ENCODE measurements around the gene LHPP.
"Not testable (repeated sequence)": the region's sequence is repeated elsewhere in the genome, so short reads cannot be mapped to it uniquely, and the experiment has no call there.

LHPP gene

GRCh38 chr10:124569623-124570470, 108.2 kb downstream of the LHPP start:
- no peak for DNase-seq (ENCODE audit: low read depth, low spot score)

GRCh38 chr10:124570646-124571045, 109.0 kb downstream of the LHPP start:
- DNase-seq (ENCODE audit: low read depth, low spot score): no peak

- DNase-seq (ENCODE audit: low read depth, low spot score): no peak
These were observed 111.1 kb downstream of the LHPP start for GRCh38 chr10:124572751-124573150.

- no peak for DNase-seq (ENCODE audit: low read depth, low spot score)
These were observed 112.3 kb downstream of the LHPP start for GRCh38 chr10:124573726-124574455.

- no peak for DNase-seq (ENCODE audit: low read depth, low spot score)
These were observed 112.9 kb downstream of the LHPP start for GRCh38 chr10:124574456-124575070.

- no peak for DNase-seq (ENCODE audit: low read depth, low spot score)
These were observed 113.7 kb downstream of the LHPP start for GRCh38 chr10:124575107-124576035.

- no peak for DNase-seq (ENCODE audit: low read depth, low spot score)
These were observed 115.2 kb downstream of the LHPP start for GRCh38 chr10:124576526-124577420.

- no peak for DNase-seq (ENCODE audit: low read depth, low spot score)
These were observed 116.0 kb downstream of the LHPP start for GRCh38 chr10:124577651-124578050.

GRCh38 chr10:124578231-124579010, 116.8 kb downstream of the LHPP start:
- DNase-seq (ENCODE audit: low read depth, low spot score): no peak

- DNase-seq (ENCODE audit: low read depth, low spot score): peak; percentile 22
These were observed 117.4 kb downstream of the LHPP start for GRCh38 chr10:124579011-124579399.

- DNase-seq (ENCODE audit: low read depth, low spot score): no peak
These were observed 124.5 kb downstream of the LHPP start for GRCh38 chr10:124586142-124586541.

- DNase-seq (ENCODE audit: low read depth, low spot score): no peak
These were observed 126.2 kb downstream of the LHPP start for GRCh38 chr10:124587811-124588211.

GRCh38 chr10:124588341-124588735, 126.7 kb downstream of the LHPP start:
- not testable (repeated sequence) for DNase-seq (ENCODE audit: low read depth, low spot score)

- DNase-seq (ENCODE audit: low read depth, low spot score): peak; percentile 77
These were observed 127.3 kb downstream of the LHPP start for GRCh38 chr10:124588736-124589490.

GRCh38 chr10:124589491-124590041, 127.9 kb downstream of the LHPP start:
- no peak for DNase-seq (ENCODE audit: low read depth, low spot score)

- DNase-seq (ENCODE audit: low read depth, low spot score): no peak
These were observed 128.8 kb downstream of the LHPP start for GRCh38 chr10:124590216-124591122.

- no peak for DNase-seq (ENCODE audit: low read depth, low spot score)
These were observed 129.5 kb downstream of the LHPP start for GRCh38 chr10:124591123-124591495.
